Measurements from ENCODE around the gene KRTAP3-2.

The KRTAP3-2 gene

DNA sequence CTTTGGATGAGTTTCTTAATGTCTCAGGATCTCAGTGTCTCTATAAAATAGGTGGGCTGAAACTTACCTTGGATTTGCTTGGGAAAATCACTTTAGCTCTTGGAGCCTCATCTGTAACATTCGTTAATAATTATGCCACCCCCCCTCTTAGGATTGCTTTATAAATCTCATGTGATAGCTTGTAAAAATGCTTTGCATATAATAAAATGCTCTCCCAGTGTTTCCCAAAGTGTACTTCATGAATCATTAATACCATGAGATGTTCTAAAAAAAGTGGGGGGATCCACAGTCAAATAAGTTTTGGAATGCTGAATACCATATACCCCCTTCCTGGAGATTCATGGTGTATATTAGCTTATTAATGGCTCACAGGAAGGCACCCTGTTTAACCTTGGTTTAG, 38.1 kb downstream of the KRTAP3-2 start:
- no peak for DNase-seq

GRCh38 chr17:40960144-40960543, 39.6 kb downstream of the KRTAP3-2 start:
- no peak for DNase-seq

DNA sequence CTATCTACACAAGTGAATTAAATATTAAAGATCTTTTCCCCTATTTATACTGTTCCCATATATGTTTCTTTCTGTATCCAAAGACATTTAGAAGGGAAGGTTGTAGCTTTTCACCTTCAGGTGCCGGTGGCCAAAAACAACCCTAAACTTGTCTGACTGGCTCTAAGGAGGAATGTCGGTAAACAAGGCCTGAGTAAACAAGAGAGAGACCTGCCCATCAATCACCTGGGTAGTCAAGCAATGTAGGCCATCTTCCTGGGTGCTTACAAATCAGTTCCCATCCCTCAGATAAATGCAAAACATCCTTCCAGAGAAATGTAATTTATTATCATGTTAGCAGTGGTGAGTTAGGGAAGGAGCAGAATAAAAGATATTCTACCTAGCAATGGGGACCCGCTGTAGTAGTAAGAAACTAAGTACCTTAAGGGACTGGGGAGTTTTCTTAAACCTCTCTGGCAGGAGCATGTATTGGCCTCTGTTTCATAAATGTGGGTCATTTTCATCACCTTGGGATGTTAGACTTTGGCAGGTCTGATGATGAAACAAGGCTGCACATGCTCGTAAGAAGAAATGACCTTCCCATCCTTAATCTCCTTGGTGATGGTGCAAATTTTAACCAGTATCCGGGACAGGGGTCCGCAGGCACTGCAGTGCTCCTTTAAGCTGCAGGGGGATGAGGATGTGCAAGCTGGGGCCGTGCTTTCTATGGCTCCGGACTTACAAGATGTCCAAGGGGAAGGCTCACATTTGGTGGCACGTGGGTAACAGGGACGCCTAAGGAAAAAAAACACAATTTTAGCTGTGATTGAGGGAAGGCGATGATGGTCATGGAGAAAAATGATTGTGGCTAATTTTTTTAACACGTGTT, 41.4 kb downstream of the KRTAP3-2 start:
- DNase-seq: no peak

- DNase-seq: no peak
These were observed 43.1 kb downstream of the KRTAP3-2 start for GRCh38 chr17:40956401-40957254.

GRCh38 chr17:40953881-40954280, 45.8 kb downstream of the KRTAP3-2 start:
- DNase-seq: no peak

GRCh38 chr17:40952661-40953060, 47.0 kb downstream of the KRTAP3-2 start:
- DNase-seq: no peak

- no peak for DNase-seq
These were observed 47.6 kb downstream of the KRTAP3-2 start for GRCh38 chr17:40952154-40952553.

DNA sequence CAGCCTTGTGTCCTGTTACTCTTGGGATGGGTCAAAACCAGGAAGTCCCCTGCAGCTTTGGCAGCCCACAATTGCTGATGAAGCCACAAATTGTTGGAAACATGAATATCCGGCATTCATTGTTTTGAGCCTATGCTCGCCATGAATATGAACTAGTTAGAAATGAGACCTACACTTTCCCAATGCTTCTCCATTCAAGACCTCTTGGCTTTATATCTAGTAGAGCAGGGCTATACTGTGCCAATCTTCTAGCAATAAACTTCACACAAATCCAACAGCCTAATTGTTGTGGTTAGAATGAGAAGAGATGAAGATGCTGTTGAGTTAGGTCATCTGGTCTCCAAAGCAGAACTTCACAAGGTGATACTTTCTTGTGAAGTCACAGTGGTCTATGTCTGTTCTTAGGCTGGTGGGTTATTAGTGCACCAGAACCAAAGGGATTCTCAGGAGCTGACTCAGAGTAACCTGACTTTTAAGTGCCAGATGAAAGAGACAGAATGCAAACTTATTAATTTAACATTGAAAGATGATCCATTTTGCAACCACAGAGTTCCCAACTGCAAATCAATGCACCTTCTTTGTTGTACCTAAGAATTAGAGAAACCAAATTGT, 48.6 kb downstream of the KRTAP3-2 start:
- no peak for DNase-seq

DNA sequence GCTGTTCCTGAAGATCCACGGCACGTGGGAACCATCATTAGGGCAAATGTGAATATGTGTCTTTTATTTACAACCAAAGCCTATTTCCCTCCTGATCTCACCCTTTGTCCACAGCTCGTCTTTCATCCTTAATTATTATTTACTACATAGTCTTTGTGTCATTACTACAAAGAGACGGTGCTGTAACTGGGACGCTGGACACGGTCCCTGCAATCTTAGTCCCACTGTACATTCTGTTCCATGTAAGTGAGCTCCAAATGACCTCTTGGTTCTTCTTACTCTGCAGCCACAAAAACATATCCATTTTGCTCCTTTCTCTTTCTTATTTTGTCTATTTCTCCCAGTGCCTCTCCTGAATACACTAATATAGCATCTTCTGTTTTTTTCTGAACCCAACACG, 49.5 kb downstream of the KRTAP3-2 start:
- DNase-seq: no peak

DNA sequence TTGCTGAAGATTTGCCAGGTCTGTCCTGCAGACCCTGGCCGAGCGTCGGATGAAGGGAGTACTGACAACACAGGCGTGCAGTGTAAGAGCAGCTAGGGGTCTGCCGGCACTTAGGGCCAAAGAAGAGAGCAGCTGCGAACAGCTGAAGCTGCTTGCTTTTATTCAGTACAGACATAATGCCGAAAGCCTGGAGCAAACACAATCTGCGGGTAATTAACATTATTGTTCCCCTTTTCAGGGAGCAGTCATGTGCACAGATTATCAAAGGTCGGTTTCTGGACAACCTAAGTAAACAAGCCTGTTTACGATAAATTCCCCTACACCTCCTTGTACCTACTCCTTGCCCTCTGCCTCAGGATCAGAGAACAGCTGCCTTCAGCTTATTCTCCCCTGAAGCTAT, 50.3 kb downstream of the KRTAP3-2 start:
- no peak for DNase-seq
